DND-41 (cell line): Measurements from ENCODE around the gene LRP3.

Experiments used
- CTCF ChIP-seq: IDR thresholded peaks from 2 replicates; pipeline ENCODE4 v1.5.1; 2012; ENCODE audit warnings: borderline replicate concordance, low read length, moderate library complexity, mild to moderate bottlenecking; ENCODE audit not compliant: poor library complexity, severe bottlenecking; ENCODE audit errors: extremely low read depth
- EZH2 ChIP-seq: IDR thresholded peaks from 3 replicates; pipeline ENCODE4 v1.6.1; 2012; ENCODE audit warnings: borderline replicate concordance, low read depth, mild to moderate bottlenecking, moderate library complexity, low read length, inconsistent platforms; ENCODE audit not compliant: severe bottlenecking

GRCh38 chr19:33163481-33163880 lies 30.6 kb upstream of the LRP3 start:
- TF ChIP-seq EZH2: no peak
- no peak for TF ChIP-seq CTCF
